OCI-LY1 (cell line): ENCODE results near the gene CFAP97D1.

ENCODE experiments used
- H2AFZ ChIP-seq: fragments of 200-600 bp; sonication (generic), shearing (Covaris generic); 2 replicates; pipeline ENCODE4 v1.6.0; 2014; ENCODE audit warnings: antibody characterized with exemption, mild to moderate bottlenecking, low read length
- H3F3A ChIP-seq: fragments of 200-600 bp; sonication (generic), shearing (Covaris generic); 2 replicates; pipeline ENCODE4 v1.6.0; 2014; ENCODE audit warnings: mild to moderate bottlenecking, antibody characterized with exemption, low read length, moderate library complexity; ENCODE audit not compliant: insufficient read depth
- H3K27ac ChIP-seq: fragments of 200-600 bp; sonication (generic); 2 replicates; pipeline ENCODE4 v1.5.1; 2014; ENCODE audit warnings: low read length, mixed run types, mild to moderate bottlenecking, low read depth; ENCODE audit not compliant: poor library complexity, severe bottlenecking
- H3K27me3 ChIP-seq: fragments of 200-600 bp; sonication (generic); 2 replicates; pipeline ENCODE4 v1.6.0; 2014; ENCODE audit warnings: antibody characterized with exemption, mild to moderate bottlenecking, low read length, moderate library complexity; ENCODE audit not compliant: insufficient read depth
- H3K36me3 ChIP-seq: fragments of 200-600 bp; sonication (generic); 2 replicates; pipeline ENCODE4 v1.6.1; 2014; ENCODE audit warnings: mild to moderate bottlenecking, antibody characterized with exemption, low read length, moderate library complexity, mixed read lengths; ENCODE audit not compliant: insufficient read depth
- H3K4me1 ChIP-seq: fragments of 200-600 bp; sonication (generic); 2 replicates; pipeline ENCODE4 v1.5.1; 2014; ENCODE audit warnings: mild to moderate bottlenecking, low read length, moderate library complexity; ENCODE audit not compliant: insufficient read depth, severe bottlenecking
- H3K4me2 ChIP-seq: fragments of 200-600 bp; sonication (generic), shearing (Covaris generic); 2 replicates; pipeline ENCODE4 v1.6.1; 2014; ENCODE audit warnings: low read length
- H3K4me3 ChIP-seq: fragments of 200-600 bp; sonication (generic); 2 replicates; pipeline ENCODE4 v1.5.1; 2014; ENCODE audit warnings: low read length, low read depth, mild to moderate bottlenecking, mixed read lengths; ENCODE audit not compliant: poor library complexity, severe bottlenecking
- H3K79me2 ChIP-seq: fragments of 200-600 bp; shearing (Covaris generic); 2 replicates; pipeline ENCODE4 v1.6.1; 2016; ENCODE audit warnings: mixed run types, low read length, mixed read lengths; ENCODE audit not compliant: insufficient read depth
- H3K9ac ChIP-seq: fragments of 200-600 bp; sonication (generic), shearing (Covaris generic); 2 replicates; pipeline ENCODE4 v1.6.1; 2014; ENCODE audit warnings: mild to moderate bottlenecking, low read length, mixed read lengths
- H3K9me2 ChIP-seq: fragments of 200-600 bp; sonication (generic), shearing (Covaris generic); 2 replicates; pipeline ENCODE4 v1.6.1; 2014; ENCODE audit warnings: low read depth, mild to moderate bottlenecking, low read length, mixed read lengths
- H3K9me3 ChIP-seq: fragments of 200-600 bp; shearing (Covaris generic); 2 replicates; pipeline ENCODE4 v1.6.1; 2014; ENCODE audit warnings: low read length, mixed read lengths
- H4K20me1 ChIP-seq: fragments of 200-600 bp; sonication (generic), shearing (Covaris generic); 2 replicates; pipeline ENCODE4 v1.6.0; 2016; ENCODE audit warnings: mild to moderate bottlenecking, low read length; ENCODE audit not compliant: insufficient read depth
- CTCF ChIP-seq: fragments of 200-600 bp; sonication (generic), shearing (Covaris generic); IDR thresholded peaks from 2 replicates; pipeline ENCODE4 v1.5.1; 2017; ENCODE audit warnings: mild to moderate bottlenecking, antibody characterized with exemption, low read length, moderate library complexity, mixed read lengths
- EZH2 ChIP-seq: fragments of 200-600 bp; sonication (generic), shearing (Covaris generic); IDR thresholded peaks from 2 replicates; pipeline ENCODE4 v1.8.0; 2017; ENCODE audit warnings: borderline replicate concordance, mixed run types, mild to moderate bottlenecking, antibody characterized with exemption, low read length, moderate library complexity, mixed read lengths

The CFAP97D1 gene

DNA sequence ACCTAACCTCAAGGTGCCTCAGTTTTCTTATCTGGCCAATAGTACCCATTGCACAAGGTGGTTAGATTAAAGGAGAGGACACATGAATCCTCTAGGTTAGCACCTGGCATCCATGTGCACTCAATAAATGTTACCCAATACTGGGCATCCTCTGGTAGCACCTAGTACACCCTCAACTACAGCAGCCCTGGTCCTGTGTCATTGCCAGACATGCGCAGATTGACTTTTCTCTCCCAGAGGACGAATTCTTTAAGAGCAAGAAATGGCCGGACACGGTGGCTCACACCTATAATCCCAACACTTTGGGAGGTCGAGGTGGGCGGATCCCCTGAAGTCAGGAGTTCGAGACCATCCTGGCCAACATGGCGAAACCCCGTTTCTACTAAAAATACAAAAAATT is 8.8 kb upstream of the CFAP97D1 start:
- Histone ChIP-seq H3K9ac (no peak overlapping the region), H3K4me1 (no peaks in the 10 kb centered on the region), H3K4me2 (no peak overlapping the region), H3K9me2 (no peaks in the 10 kb centered on the region), H3K27me3 (no peaks in the 10 kb centered on the region), H3K4me3 (no peak overlapping the region), H3K9me3 (no peaks in the 10 kb centered on the region), H4K20me1 (no peaks in the 10 kb centered on the region), H2AFZ (no peak overlapping the region), H3K27ac (no peak overlapping the region), H3K79me2 (no peaks in the 10 kb centered on the region), H3K36me3 (peaks cover 8% of the 10 kb centered on the region), H3F3A (no peaks in the 10 kb centered on the region)
- TF ChIP-seq CTCF (no peak), EZH2 (no peak)

DNA sequence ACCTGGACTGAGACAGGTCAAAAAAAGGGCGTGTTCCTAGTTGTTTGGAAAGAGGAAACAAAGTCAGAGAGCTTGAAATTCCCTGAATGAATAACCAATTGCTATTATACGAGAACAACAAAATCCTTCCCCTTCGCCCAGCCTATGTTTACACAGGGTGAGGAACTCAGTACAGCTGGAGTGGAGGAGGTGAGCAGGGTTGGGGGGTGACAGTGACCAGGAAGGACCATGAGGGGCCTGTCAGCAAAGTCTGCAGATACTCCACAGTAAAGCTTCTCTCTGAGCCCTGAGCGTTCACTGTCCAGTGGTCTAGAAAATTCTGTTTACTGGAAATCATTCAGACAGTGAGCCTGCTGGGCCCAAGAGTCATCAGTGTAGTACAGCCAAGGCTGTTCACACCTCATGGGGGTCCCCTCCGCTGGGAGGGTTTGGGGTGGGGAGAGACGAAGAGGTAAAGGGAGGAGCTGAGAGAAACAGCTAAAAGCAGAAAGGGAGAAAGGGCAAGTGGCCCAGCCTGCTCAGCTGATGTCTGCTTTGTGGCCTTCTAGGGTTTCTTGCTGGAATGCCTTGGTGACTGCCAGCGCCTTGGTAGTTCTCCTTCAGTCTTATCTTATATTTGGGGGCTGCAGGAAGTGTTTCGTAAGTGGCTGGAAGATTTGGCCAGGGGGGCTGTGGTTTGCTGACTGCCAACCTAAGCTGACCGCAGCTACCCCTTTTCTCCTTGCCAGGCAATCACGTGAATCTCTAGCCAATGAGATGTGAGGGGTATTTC is 7.2 kb upstream of the CFAP97D1 start:
- no peaks in the 10 kb centered on the region for H3K27me3 ChIP-seq
- H3K36me3 ChIP-seq = peaks cover 8% of the 10 kb centered on the region
- H3K4me2 ChIP-seq = no peak overlapping the region
- no peaks in the 10 kb centered on the region for H4K20me1 ChIP-seq
- TF ChIP-seq EZH2 (no peak), CTCF (no peak)
- H3K9me2 ChIP-seq = no peaks in the 10 kb centered on the region
- no peak overlapping the region for H3K27ac ChIP-seq
- no peaks in the 10 kb centered on the region for H3K79me2 ChIP-seq
- H3K9me3 ChIP-seq = no peaks in the 10 kb centered on the region
- no peak overlapping the region for H2AFZ ChIP-seq
- H3K4me3 ChIP-seq = no peak overlapping the region
- H3K4me1 ChIP-seq = peaks cover 2% of the 10 kb centered on the region
- H3F3A ChIP-seq = no peaks in the 10 kb centered on the region
- H3K9ac ChIP-seq = no peak overlapping the region

DNA sequence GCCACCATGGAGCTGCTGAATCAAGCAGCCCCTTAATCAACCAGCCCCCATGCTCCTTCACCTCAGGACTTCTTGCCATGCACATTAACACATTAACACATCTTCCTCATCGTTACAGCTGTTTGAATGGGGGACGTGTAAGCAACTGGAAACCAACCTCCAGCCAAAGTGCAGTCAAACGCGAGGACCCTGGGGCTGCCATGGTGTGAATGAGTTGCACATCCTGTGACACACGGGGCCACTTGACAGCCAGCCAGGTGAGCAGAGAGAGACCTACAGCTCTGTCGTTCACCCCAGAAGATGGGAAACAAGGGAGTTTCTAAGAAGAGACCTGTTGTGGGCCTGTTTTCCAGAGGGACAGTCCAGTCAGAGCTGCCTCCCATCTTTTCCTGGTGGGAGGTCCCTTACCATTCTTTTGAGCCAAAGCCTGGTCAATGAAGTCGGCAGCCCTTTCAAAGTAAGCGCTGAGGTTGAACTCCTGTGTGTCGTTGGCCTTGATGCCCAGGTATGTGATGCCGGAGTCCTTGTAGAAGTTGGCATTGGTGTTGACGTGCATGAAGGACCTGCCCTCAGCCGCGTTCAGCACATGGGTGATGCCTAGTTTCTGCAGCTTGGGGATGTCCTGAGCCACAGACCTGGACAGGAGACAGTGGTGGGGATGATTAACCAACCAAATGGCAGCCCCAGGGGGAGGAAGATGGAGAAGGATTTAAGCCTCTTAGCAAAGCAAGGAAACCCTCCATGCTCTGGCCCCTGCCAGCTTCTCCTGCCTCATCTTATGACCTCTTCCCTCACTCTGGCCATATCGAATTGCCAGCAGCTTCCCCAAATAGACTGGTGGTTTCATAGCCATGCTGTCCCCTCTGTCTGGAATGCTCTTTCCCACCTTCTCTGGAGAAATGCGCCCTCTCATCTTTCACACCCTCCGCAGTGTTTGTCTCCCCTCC is 5.7 kb upstream of the CFAP97D1 start:
- H3F3A ChIP-seq = no peaks in the 10 kb centered on the region
- H3K9me2 ChIP-seq = no peaks in the 10 kb centered on the region
- no peak overlapping the region for H3K4me3 ChIP-seq
- H2AFZ ChIP-seq = no peak overlapping the region
- TF ChIP-seq EZH2 = no peak
- TF ChIP-seq CTCF = no peak
- no peaks in the 10 kb centered on the region for H3K79me2 ChIP-seq
- H3K4me2 ChIP-seq = no peak overlapping the region
- H3K27ac ChIP-seq = no peak overlapping the region
- peaks cover 8% of the 10 kb centered on the region for H3K36me3 ChIP-seq
- H3K9me3 ChIP-seq = no peaks in the 10 kb centered on the region
- H3K9ac ChIP-seq = no peak overlapping the region
- no peaks in the 10 kb centered on the region for H3K27me3 ChIP-seq
- H3K4me1 ChIP-seq = peaks cover 10% of the 10 kb centered on the region
- no peaks in the 10 kb centered on the region for H4K20me1 ChIP-seq
